Neural cell (in vitro differentiated cells): ENCODE results near the gene CBL. TPM values are rescaled to one million over a fixed set of nuclear protein-coding genes. Genes with fewer than 3 reads are reported as not detected.

Experiments
- H2AFZ ChIP-seq: fragments of 200-600, 300-800 bp; sonication (generic), shearing (Covaris generic); 2 replicates; pipeline ENCODE4 v1.6.0; 2014; ENCODE audit warnings: low read depth, mild to moderate bottlenecking, antibody characterized with exemption, low read length, moderate library complexity
- H3F3A ChIP-seq: fragments of 200-600 bp; shearing (Covaris generic); 2 replicates; pipeline ENCODE4 v1.6.1; 2016; ENCODE audit warnings: mild to moderate bottlenecking, moderate library complexity, mixed read lengths, antibody characterized with exemption, low read length; ENCODE audit not compliant: insufficient read depth, poor library complexity, severe bottlenecking
- H3K27ac ChIP-seq: fragments of 200-600, 300-800 bp; sonication (generic), shearing (Covaris generic); 2 replicates; pipeline ENCODE4 v1.5.1; 2014; ENCODE audit warnings: mild to moderate bottlenecking, low read length, moderate library complexity
- H3K27me3 ChIP-seq: fragments of 300-800, 200-600 bp; sonication (generic), shearing (Covaris generic); 2 replicates; pipeline ENCODE4 v1.6.0; 2014; ENCODE audit warnings: mild to moderate bottlenecking, low read depth, low read length, moderate library complexity; ENCODE audit not compliant: insufficient read depth
- H3K36me3 ChIP-seq: fragments of 300-800, 200-600 bp; sonication (generic), shearing (Covaris generic); 2 replicates; pipeline ENCODE4 v1.5.1; 2014; ENCODE audit warnings: mild to moderate bottlenecking, antibody characterized with exemption, low read length, moderate library complexity; ENCODE audit not compliant: insufficient read depth
- H3K4me2 ChIP-seq: fragments of 300-800, 200-600 bp; sonication (generic), shearing (Covaris generic); 2 replicates; pipeline ENCODE4 v1.6.0; 2014; ENCODE audit warnings: mild to moderate bottlenecking, low read length
- H3K4me3 ChIP-seq: fragments of 300-800, 200-600 bp; sonication (generic), shearing (Covaris generic); 2 replicates; pipeline ENCODE4 v1.5.1; 2014; ENCODE audit warnings: mild to moderate bottlenecking, low read length, moderate library complexity
- H3K79me2 ChIP-seq: fragments of 200-600 bp; shearing (Covaris generic); replicated peaks from 2 replicates; pipeline ENCODE4 v1.6.0; 2014; ENCODE audit warnings: mild to moderate bottlenecking, low read length, moderate library complexity; ENCODE audit not compliant: insufficient read depth
- H3K9ac ChIP-seq: fragments of 300-800, 200-600 bp; sonication (generic), shearing (Covaris generic); 2 replicates; pipeline ENCODE4 v1.6.1; 2016; ENCODE audit warnings: mild to moderate bottlenecking, low read length, mixed read lengths
- H3K9me2 ChIP-seq: fragments of 200-600 bp; shearing (Covaris generic); 2 replicates; pipeline ENCODE4 v1.6.1; 2016; ENCODE audit warnings: mild to moderate bottlenecking, low read length, mixed read lengths; ENCODE audit not compliant: insufficient read depth
- H3K9me3 ChIP-seq: fragments of 200-600, 300-800 bp; sonication (generic), shearing (Covaris generic); 2 replicates; pipeline ENCODE4 v1.6.1; 2016; ENCODE audit warnings: mild to moderate bottlenecking, mixed run types, low read length, moderate library complexity, mixed read lengths
- H4K20me1 ChIP-seq: fragments of 200-600 bp; shearing (Covaris generic); 2 replicates; pipeline ENCODE4 v1.6.1; 2016; ENCODE audit warnings: mild to moderate bottlenecking, mixed run types; ENCODE audit not compliant: insufficient read depth
- EP300 ChIP-seq: fragments of 450-650 bp; conservative IDR thresholded peaks from 2 replicates; pipeline ENCODE4 v1.6.1; 2014; ENCODE audit warnings: antibody characterized with exemption, mild to moderate bottlenecking, moderate library complexity; ENCODE audit not compliant: poor library complexity, severe bottlenecking
- EZH2 ChIP-seq: fragments of 200-600, 300-800 bp; shearing (Covaris generic), sonication (generic); IDR thresholded peaks from 2 replicates; pipeline ENCODE4 v1.6.1; 2014; ENCODE audit warnings: antibody characterized with exemption, low read length, borderline replicate concordance, mild to moderate bottlenecking; ENCODE audit not compliant: insufficient read depth, poor library complexity, severe bottlenecking
- MXI1 ChIP-seq: fragments of 450-650 bp; conservative IDR thresholded peaks from 2 replicates; pipeline ENCODE4 v1.6.1; 2014; ENCODE audit warnings: antibody characterized with exemption, mild to moderate bottlenecking; ENCODE audit not compliant: poor library complexity, severe bottlenecking
- POLR2AphosphoS5 ChIP-seq: IDR thresholded peaks from 2 replicates; pipeline ENCODE4 v1.6.1; 2012
- RAD21 ChIP-seq: fragments of 450-650 bp; conservative IDR thresholded peaks from 2 replicates; pipeline ENCODE4 v1.6.1; 2014; ENCODE audit warnings: antibody characterized with exemption, mild to moderate bottlenecking, moderate library complexity
- REST ChIP-seq: IDR thresholded peaks from 2 replicates; pipeline ENCODE4 v1.6.1; 2012; ENCODE audit warnings: borderline replicate concordance
- SMC3 ChIP-seq: fragments of 450-650 bp; conservative IDR thresholded peaks from 2 replicates; pipeline ENCODE4 v1.6.1; 2014; ENCODE audit warnings: antibody characterized with exemption, mild to moderate bottlenecking, moderate library complexity; ENCODE audit not compliant: poor library complexity
- TAF1 ChIP-seq: IDR thresholded peaks from 2 replicates; pipeline ENCODE4 v1.6.1; 2012; ENCODE audit warnings: low read depth
- polyA plus RNA-seq: library from polyadenylated mRNA; depleted of rRNA; stranded (reverse); fragments of >200 nt; gene quantifications from 2 replicates; pipeline ENCODE4 v1.2.3, GENCODE V29; 2014
- TF ChIP-seq, protein P1 (sequence below): fragments of 450-650 bp; IDR thresholded peaks from 2 replicates; pipeline ENCODE4 v1.5.1; 2014; ENCODE audit warnings: antibody characterized with exemption, mild to moderate bottlenecking, moderate library complexity; ENCODE audit not compliant: poor library complexity, severe bottlenecking

The CBL gene
- polyA plus RNA-seq, 1 donor from 2014 or later, result 10.5 TPM

GRCh38 chr11:119179983-119180382 is 26.2 kb upstream of the CBL start:
- H3K27ac ChIP-seq, result no peak overlapping the region
- no peak overlapping the region for H3K9ac ChIP-seq
- TF ChIP-seq TAF1 (no peak), EZH2 (no peak)
- TF ChIP-seq, protein P1, sequence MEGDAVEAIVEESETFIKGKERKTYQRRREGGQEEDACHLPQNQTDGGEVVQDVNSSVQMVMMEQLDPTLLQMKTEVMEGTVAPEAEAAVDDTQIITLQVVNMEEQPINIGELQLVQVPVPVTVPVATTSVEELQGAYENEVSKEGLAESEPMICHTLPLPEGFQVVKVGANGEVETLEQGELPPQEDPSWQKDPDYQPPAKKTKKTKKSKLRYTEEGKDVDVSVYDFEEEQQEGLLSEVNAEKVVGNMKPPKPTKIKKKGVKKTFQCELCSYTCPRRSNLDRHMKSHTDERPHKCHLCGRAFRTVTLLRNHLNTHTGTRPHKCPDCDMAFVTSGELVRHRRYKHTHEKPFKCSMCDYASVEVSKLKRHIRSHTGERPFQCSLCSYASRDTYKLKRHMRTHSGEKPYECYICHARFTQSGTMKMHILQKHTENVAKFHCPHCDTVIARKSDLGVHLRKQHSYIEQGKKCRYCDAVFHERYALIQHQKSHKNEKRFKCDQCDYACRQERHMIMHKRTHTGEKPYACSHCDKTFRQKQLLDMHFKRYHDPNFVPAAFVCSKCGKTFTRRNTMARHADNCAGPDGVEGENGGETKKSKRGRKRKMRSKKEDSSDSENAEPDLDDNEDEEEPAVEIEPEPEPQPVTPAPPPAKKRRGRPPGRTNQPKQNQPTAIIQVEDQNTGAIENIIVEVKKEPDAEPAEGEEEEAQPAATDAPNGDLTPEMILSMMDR, result no peak
- no peaks in the 10 kb centered on the region for H4K20me1 ChIP-seq
- no peak overlapping the region for H2AFZ ChIP-seq
- H3F3A ChIP-seq, result no peaks in the 10 kb centered on the region
- no peaks in the 10 kb centered on the region for H3K36me3 ChIP-seq
- no peak overlapping the region for H3K4me3 ChIP-seq
- no peak overlapping the region for H3K4me2 ChIP-seq
- H3K9me3 ChIP-seq, result no peaks in the 10 kb centered on the region
- no peaks in the 10 kb centered on the region for H3K27me3 ChIP-seq
- no peaks in the 10 kb centered on the region for H3K9me2 ChIP-seq
- H3K79me2 ChIP-seq, result no peaks in the 10 kb centered on the region

DNA sequence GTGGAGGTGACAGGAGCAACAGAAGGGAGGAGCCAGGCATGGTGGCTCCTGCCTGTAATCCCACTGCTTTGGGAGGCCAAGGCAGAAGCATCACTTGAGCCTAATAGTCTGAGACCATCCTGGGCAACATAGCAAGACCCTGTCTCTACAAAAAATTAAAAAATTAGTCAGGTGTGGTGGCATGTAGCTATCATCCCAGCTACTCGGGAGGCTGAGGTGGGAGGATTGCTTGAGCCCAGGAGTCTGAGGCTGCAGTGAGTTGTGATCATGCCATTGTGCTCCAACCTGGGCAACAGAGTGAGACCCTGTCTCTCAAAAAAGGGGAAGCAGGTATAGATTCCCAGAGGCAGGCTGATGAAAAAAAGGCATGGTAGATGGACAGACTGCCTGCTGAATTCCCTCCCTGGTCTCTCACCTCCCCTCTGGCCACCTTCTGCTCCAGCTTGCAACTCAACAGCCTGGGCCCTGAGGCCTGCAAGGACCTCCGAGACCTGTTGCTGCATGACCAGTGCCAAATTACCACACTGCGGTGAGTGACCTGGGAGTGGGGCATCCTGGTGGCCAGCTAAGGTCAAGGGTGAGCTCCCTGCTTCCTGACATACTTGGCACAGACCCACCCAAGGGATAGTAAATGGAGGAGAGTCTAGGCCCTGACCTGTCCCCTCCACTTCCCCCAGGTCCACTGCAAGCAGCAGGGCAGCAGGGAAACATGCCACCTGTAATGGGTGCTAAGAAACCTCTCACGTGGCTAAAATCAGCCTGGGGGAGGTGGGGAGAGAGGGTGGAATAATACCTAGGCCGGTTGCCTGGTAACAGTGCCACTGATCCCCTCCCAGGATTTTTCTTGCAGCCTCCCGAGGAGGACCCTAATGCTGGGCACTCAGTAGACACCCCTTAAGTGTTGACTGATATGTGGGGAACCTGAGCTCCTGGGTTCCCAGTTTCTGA is 25.1 kb upstream of the CBL start:
- no peak for TF ChIP-seq EZH2
- TF ChIP-seq REST, result no peak
- TF ChIP-seq SMC3, result no peak
- no peak for TF ChIP-seq MXI1
- TF ChIP-seq EP300, result no peak
- TF ChIP-seq, protein P1, result no peak
- TF ChIP-seq RAD21, result no peak
- no peak for TF ChIP-seq TAF1
- no peak for TF ChIP-seq POLR2AphosphoS5
- Histone ChIP-seq H3K79me2 (no peaks in the 10 kb centered on the region), H3K9me2 (no peaks in the 10 kb centered on the region), H3K36me3 (no peaks in the 10 kb centered on the region), H3K27ac (no peak overlapping the region), H3F3A (no peaks in the 10 kb centered on the region), H4K20me1 (no peaks in the 10 kb centered on the region), H3K4me2 (no peak overlapping the region), H3K9ac (no peak overlapping the region), H3K9me3 (no peaks in the 10 kb centered on the region), H2AFZ (no peak overlapping the region), H3K4me3 (no peak overlapping the region), H3K27me3 (no peaks in the 10 kb centered on the region)
